Prostate gland (tissue), 2 donors: ENCODE results near the gene THSD4. TPM values are rescaled to one million over a fixed set of nuclear protein-coding genes. Genes with fewer than 3 reads are reported as not detected.

Experiments used
- DNase-seq: peaks from one replicate; pipeline ENCODE4 v3.0.0-alpha.2; 2019; ENCODE audit warnings: low spot score
- H3K27ac ChIP-seq, 2 donors: fragments of 200-600 bp; sonication (generic); 2 replicates each; pipeline ENCODE4 v1.5.1; 2017 to 2019
- H3K27me3 ChIP-seq: fragments of 200-600 bp; sonication (generic); replicated peaks from 2 replicates; pipeline ENCODE4 v1.5.1; 2019; ENCODE audit not compliant: insufficient read depth
- H3K36me3 ChIP-seq, 2 donors: fragments of 200-600 bp; sonication (generic); 1 replicate in 1 of 2; 2 replicates in 1 of 2; pipeline versions ENCODE4 v1.5.1 to v1.8.1; 2017 to 2019
- H3K4me1 ChIP-seq: fragments of 200-600 bp; sonication (generic); replicated peaks from 2 replicates; pipeline ENCODE4 v1.5.1; 2019
- H3K4me3 ChIP-seq, 2 donors: fragments of 200-600 bp; sonication (generic); 2 replicates each; pipeline ENCODE4 v1.5.1; 2017 to 2019
- H3K9me3 ChIP-seq: fragments of 200-600 bp; sonication (generic); 2 replicates; pipeline ENCODE4 v1.5.1; 2017
- POLR2A ChIP-seq: fragments of 450-650 bp; IDR thresholded peaks from one replicate; pipeline ENCODE4 v1.6.1; 2016; ENCODE audit warnings: antibody characterized with exemption, mild to moderate bottlenecking
- POLR2AphosphoS5 ChIP-seq: sonication (generic); formaldehyde crosslinking; IDR thresholded peaks from one replicate; pipeline ENCODE4 v1.6.1; 2017; ENCODE audit warnings: antibody characterized with exemption
- WGBS: methylation state at CpG from one replicate; pipeline ENCODE4 v1.1.5; 2018; 5-methylcytosine and 5-hydroxymethylcytosine counted together
- intact Hi-C: fragments of 100-400 bp; cut with DNase I; formaldehyde crosslinking; loops from one replicate; pipeline ENCODE4 v1.14.2; 2022
- total RNA-seq, 2 donors: library from RNA; depleted of rRNA; stranded (reverse); fragments of >200 nt; gene quantifications; one replicate each; pipeline ENCODE4 v1.1.0, GENCODE V29; 2016
- TF ChIP-seq, protein P1 (sequence below), 4 experiments: fragments of 200-600 bp in 2 of 4; fragments of 450-650 bp in 2 of 4; sonication (generic) in 2 of 4; IDR thresholded peaks; 1 replicate in 3 of 4; 2 replicates in 1 of 4; pipeline ENCODE4 v1.5.1; 2016 to 2019; ENCODE audit warnings: antibody characterized with exemption in 4 of 4, mild to moderate bottlenecking in 2 of 4, moderate library complexity in 2 of 4

The THSD4 gene
- total RNA-seq, 2 donors from 2014 or later = 84.1 to 223 TPM

DNA sequence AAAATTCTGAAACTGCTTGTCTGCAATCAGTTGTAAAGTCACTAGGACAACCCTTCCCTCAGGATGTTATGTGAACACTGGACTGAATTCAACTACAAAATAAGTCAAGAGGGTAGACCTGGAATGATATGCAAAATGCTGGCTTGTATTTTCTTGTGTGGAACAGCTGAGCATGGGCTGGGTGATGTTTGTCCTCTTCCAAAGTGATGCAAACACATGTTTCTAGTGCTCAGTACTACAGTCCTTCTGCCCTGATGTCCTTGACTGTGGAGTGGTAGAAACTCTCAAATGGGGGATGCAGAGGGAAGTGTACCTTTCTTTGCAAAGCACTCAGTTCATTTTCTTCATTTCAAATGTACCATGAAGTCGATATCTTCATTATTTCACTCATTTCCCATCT lies 258.6 kb downstream of the THSD4 start:
- H3K27ac ChIP-seq = no peak overlapping the region
- no peaks in the 10 kb centered on the region for H3K36me3 ChIP-seq
- intact Hi-C loops = no loop called here

DNA sequence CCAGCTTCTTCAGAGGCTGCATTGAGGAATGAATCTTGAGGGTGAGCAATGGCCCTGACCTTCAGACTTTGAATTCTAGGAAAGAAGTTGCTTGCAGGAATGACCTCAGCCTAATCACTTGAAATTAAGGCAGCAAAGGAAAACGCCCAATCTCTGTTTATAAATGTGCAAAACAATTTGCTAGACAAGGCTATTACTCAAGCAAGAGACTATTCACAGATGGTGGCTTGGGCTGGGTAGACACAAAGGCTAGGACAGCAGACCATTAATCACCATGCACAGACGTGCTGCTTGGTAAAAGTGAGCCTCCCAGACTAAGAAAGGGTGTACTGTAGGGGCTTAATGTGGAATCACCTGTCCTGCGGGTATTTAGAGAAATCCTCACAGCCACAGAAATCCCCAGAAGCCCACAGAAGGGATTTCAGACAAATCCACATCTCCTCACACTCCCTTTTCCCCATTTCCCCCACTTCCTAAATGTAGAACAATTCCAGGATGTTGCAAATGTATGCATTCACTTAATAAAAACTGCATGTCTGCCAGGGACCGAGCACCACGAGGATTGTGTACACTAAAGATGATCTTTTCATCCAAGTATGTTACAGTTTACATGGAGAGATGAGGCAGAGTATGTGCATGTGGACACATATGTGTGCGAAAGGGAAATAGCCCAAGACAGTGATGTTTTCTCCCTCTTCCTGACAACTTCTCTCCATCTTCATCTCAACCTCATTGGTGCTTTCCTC lies 259.5 kb downstream of the THSD4 start:
- intact Hi-C loops = no loop called here
- H3K4me3 ChIP-seq = no peak overlapping the region
- H3K27me3 ChIP-seq = no peaks in the 10 kb centered on the region
- H3K36me3 ChIP-seq = no peaks in the 10 kb centered on the region
- 70% methylated on average over 6 of the region's 6 CpGs for WGBS
- H3K9me3 ChIP-seq = no peaks in the 10 kb centered on the region
- H3K4me1 ChIP-seq = no peaks in the 10 kb centered on the region
- TF ChIP-seq POLR2AphosphoS5 (no peak), POLR2A (no peak)
- TF ChIP-seq, protein P1, sequence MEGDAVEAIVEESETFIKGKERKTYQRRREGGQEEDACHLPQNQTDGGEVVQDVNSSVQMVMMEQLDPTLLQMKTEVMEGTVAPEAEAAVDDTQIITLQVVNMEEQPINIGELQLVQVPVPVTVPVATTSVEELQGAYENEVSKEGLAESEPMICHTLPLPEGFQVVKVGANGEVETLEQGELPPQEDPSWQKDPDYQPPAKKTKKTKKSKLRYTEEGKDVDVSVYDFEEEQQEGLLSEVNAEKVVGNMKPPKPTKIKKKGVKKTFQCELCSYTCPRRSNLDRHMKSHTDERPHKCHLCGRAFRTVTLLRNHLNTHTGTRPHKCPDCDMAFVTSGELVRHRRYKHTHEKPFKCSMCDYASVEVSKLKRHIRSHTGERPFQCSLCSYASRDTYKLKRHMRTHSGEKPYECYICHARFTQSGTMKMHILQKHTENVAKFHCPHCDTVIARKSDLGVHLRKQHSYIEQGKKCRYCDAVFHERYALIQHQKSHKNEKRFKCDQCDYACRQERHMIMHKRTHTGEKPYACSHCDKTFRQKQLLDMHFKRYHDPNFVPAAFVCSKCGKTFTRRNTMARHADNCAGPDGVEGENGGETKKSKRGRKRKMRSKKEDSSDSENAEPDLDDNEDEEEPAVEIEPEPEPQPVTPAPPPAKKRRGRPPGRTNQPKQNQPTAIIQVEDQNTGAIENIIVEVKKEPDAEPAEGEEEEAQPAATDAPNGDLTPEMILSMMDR (IDR thresholded peaks at IDR 0.05) = no peak
- DNase-seq = no peak
- no peak overlapping the region for H3K27ac ChIP-seq

More for the DNA sequence above, 258.6 kb downstream of the THSD4 start:
- 93% methylated on average over 1 of the region's 1 CpG for WGBS
- no peaks in the 10 kb centered on the region for H3K4me1 ChIP-seq
- H3K27me3 ChIP-seq = no peaks in the 10 kb centered on the region
- H3K9me3 ChIP-seq = no peaks in the 10 kb centered on the region
- no peak overlapping the region for H3K4me3 ChIP-seq
- no peak for DNase-seq
- TF ChIP-seq POLR2AphosphoS5 = no peak
- no peak for TF ChIP-seq POLR2A
- TF ChIP-seq, protein P1 (IDR thresholded peaks at IDR 0.05) = no peak

DNA sequence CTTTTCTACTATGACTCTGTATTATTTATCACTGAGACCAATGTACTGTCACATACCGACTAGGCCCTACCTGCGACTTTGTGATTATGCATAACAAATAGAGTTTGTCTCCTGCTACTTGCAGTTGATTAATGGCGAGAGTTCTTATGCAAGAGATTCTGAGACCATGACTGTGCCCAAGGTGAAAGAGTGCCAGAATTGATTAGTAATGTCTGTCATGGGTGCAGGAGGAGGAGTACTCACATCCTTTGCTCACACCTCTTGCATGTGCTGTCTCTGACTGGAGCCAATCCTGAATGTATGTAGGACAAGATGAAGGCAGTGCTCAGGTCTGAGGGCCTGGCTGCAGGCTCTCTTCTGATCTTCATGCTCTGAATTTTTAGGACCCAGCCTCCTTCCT lies 260.7 kb downstream of the THSD4 start:
- Histone ChIP-seq H3K27me3 (no peaks in the 10 kb centered on the region), H3K9me3 (no peaks in the 10 kb centered on the region), H3K4me3 (no peak overlapping the region), H3K27ac (no peak overlapping the region), H3K36me3 (no peaks in the 10 kb centered on the region), H3K4me1 (no peaks in the 10 kb centered on the region)
- no peak for DNase-seq
- TF ChIP-seq, protein P1 (IDR thresholded peaks at IDR 0.05) = no peak
- TF ChIP-seq POLR2A (no peak), POLR2AphosphoS5 (no peak)
- 98% methylated on average over 3 of the region's 3 CpGs for WGBS
- intact Hi-C loops = no loop called here

DNA sequence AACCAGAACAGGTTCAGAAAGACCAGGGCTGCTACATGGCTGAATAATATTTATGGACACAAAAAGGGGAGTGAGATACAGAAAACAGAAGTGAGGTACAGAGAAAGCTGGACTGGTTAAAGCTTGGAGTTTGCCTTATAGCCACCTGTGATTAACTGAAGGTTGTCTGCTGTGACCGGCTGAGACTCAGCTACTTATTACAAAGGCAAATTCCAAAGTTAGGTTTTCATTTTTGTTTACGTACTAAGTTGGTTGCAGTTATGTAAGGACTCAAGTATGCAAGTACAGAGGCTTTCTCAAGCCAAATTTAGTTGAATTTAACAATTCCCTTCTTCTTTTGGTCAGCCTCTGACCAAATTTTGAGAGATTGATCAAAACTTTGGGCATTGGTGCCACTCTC lies 264.6 kb downstream of the THSD4 start:
- TF ChIP-seq, protein P1 (IDR thresholded peaks at IDR 0.05) = no peak
- no peak for TF ChIP-seq POLR2AphosphoS5
- no peak for TF ChIP-seq POLR2A

DNA sequence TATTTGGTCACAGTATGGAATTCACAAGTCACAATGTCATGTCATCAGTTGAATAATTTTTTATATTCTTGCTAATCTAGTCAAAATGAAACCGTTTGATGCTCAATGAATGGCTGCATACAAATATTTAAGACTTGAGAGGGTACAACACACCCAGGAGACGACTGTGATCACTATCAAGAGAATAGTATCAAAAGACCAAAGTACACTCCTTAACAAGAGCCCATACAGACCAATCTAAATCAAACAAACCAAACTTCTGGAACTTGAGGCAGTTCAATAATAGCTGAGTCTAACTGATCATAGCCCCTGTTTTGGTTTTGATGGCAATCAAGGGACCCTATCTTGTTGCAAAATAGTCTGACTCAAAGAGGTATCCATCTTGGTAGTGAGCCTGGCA lies 265.1 kb downstream of the THSD4 start:
- intact Hi-C loops = loop anchor here (10.0 kb wide), 1 partner anchor 366 kb away; no protein-coding TSS in a partner anchor
- H3K4me3 ChIP-seq = no peak overlapping the region

More for the DNA sequence above, 264.6 kb downstream of the THSD4 start:
- Histone ChIP-seq H3K4me3 (no peak overlapping the region), H3K27me3 (no peaks in the 10 kb centered on the region), H3K4me1 (no peaks in the 10 kb centered on the region), H3K27ac (no peak overlapping the region), H3K36me3 (no peaks in the 10 kb centered on the region), H3K9me3 (no peaks in the 10 kb centered on the region)
- 79% methylated on average over 2 of the region's 2 CpGs for WGBS
- DNase-seq = no peak
- intact Hi-C loops = loop anchor here (10.0 kb wide), 1 partner anchor 365 kb away; no protein-coding TSS in a partner anchor

More for the DNA sequence above, 265.1 kb downstream of the THSD4 start:
- no peak overlapping the region for H3K27ac ChIP-seq
- WGBS = 80% methylated on average over 2 of the region's 2 CpGs
- H3K27me3 ChIP-seq = no peaks in the 10 kb centered on the region
- no peaks in the 10 kb centered on the region for H3K9me3 ChIP-seq
- no peaks in the 10 kb centered on the region for H3K36me3 ChIP-seq
- H3K4me1 ChIP-seq = no peaks in the 10 kb centered on the region
- TF ChIP-seq POLR2AphosphoS5 (no peak), POLR2A (no peak)
- TF ChIP-seq, protein P1 (IDR thresholded peaks at IDR 0.05) = no peak
- DNase-seq = no peak
